Measurements from ENCODE around the gene DTYMK.

GRCh38 chr2:241649927-241650326 lies 36.7 kb downstream of the DTYMK start:
- no peak for TF ChIP-seq CTCF (IDR thresholded peaks at IDR 0.05)
- TF ChIP-seq POLR2A (IDR thresholded peaks at IDR 0.05) = no peak
